Measurements from ENCODE around the gene NFATC1.

NFATC1 gene

DNA sequence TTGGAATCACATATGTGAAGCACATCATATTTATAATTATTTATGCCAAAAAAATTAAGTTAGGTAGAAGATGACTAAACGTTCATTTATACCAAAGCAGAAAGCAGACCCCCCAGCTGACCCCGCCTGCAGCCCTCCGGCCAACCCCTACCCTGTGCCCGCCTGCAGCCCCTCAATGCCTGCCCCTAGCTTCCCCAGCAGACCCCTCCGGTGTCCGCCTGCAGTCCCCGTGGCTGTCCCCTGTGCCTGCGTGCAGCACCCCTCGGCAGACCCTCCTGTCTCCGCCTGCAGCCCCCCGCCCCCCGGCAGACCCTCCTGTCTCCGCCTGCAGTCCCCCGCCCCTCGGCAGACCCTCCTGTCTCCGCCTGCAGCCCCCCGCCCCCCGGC, 136.2 kb downstream of the NFATC1 start:
- TF ChIP-seq, protein P1, sequence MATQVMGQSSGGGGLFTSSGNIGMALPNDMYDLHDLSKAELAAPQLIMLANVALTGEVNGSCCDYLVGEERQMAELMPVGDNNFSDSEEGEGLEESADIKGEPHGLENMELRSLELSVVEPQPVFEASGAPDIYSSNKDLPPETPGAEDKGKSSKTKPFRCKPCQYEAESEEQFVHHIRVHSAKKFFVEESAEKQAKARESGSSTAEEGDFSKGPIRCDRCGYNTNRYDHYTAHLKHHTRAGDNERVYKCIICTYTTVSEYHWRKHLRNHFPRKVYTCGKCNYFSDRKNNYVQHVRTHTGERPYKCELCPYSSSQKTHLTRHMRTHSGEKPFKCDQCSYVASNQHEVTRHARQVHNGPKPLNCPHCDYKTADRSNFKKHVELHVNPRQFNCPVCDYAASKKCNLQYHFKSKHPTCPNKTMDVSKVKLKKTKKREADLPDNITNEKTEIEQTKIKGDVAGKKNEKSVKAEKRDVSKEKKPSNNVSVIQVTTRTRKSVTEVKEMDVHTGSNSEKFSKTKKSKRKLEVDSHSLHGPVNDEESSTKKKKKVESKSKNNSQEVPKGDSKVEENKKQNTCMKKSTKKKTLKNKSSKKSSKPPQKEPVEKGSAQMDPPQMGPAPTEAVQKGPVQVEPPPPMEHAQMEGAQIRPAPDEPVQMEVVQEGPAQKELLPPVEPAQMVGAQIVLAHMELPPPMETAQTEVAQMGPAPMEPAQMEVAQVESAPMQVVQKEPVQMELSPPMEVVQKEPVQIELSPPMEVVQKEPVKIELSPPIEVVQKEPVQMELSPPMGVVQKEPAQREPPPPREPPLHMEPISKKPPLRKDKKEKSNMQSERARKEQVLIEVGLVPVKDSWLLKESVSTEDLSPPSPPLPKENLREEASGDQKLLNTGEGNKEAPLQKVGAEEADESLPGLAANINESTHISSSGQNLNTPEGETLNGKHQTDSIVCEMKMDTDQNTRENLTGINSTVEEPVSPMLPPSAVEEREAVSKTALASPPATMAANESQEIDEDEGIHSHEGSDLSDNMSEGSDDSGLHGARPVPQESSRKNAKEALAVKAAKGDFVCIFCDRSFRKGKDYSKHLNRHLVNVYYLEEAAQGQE (IDR thresholded peaks at IDR 0.05; ENCODE audit: insufficient read depth in 1 of 2, low read depth in 2 of 2, low read length in 2 of 2) = no peak
- no peak for TF ChIP-seq SIN3A (IDR thresholded peaks at IDR 0.05; ENCODE audit: borderline replicate concordance, insufficient read depth, low read length)
- no peak for TF ChIP-seq FOXP2 (optimal IDR thresholded peaks at IDR 0.05; ENCODE audit: borderline replicate concordance, extremely low read depth, extremely low read length, insufficient read depth)
- no peak for TF ChIP-seq TAF1 (IDR thresholded peaks at IDR 0.05; ENCODE audit: borderline replicate concordance, insufficient read depth, low read length)
- TF ChIP-seq POLR2AphosphoS5 (IDR thresholded peaks at IDR 0.05; ENCODE audit: low read depth, low read length) = no peak

DNA sequence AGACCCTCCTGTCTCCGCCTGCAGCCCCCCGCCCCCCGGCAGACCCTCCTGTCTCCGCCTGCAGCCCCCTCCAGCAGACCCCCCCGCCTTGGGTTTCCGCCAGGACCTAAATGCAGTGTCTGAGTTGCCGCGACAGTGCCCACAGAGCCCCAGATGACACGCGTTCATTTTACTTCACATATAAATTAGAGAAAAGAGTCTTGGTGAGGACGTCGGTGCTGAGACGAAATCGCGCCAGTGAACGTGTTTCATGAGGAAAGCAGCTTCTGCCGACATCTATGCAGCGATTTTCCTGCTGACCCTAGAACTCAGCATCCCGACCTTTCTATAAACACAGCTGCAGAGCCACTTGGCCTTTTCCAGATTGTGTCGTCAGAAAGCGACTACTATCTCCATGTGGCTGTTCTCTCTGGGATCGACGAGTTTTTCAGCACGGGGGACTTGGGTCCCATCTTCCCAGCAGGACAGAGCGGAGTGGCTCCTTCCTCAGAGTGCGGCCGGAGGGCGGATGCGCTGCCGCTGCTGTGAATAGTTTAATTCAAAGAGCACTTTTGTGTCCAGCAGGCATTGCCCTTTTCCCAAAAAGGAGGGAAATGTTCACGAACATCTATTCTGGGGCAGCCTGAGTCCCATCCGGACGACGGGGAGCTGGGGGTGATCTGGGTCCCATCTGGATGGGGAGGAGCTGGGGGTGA, 136.7 kb downstream of the NFATC1 start:
- TF ChIP-seq SIN3A (IDR thresholded peaks at IDR 0.05; ENCODE audit: borderline replicate concordance, insufficient read depth, low read length) = no peak
- TF ChIP-seq, protein P1 (IDR thresholded peaks at IDR 0.05; ENCODE audit: insufficient read depth in 1 of 2, low read depth in 2 of 2, low read length in 2 of 2) = no peak
- TF ChIP-seq TAF1 (IDR thresholded peaks at IDR 0.05; ENCODE audit: borderline replicate concordance, insufficient read depth, low read length) = no peak
- no peak for TF ChIP-seq FOXP2 (optimal IDR thresholded peaks at IDR 0.05; ENCODE audit: borderline replicate concordance, extremely low read depth, extremely low read length, insufficient read depth)
- TF ChIP-seq POLR2AphosphoS5 (IDR thresholded peaks at IDR 0.05; ENCODE audit: low read depth, low read length) = no peak

DNA sequence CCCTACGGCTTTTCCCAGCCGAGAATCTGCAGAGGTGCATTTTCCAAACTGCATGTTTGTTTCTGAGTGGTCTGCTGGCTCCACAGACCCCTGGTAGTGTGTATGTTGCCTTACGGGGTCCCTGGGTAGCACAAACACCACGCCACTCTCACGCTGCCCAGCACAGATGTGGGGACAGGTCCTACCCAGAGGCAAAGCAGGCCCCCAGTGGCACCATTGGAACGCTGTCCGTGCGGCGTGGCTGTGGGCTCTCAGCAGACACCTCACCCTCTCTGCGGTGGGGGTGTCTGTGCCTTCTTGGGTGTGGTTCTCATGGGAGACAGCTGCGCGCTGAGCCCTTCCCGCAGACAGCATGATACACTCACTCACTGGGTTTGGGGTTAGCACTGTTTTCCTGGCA, 137.4 kb downstream of the NFATC1 start:
- no peak for TF ChIP-seq TAF1 (IDR thresholded peaks at IDR 0.05; ENCODE audit: borderline replicate concordance, insufficient read depth, low read length)
- no peak for TF ChIP-seq SIN3A (IDR thresholded peaks at IDR 0.05; ENCODE audit: borderline replicate concordance, insufficient read depth, low read length)
- no peak for TF ChIP-seq POLR2AphosphoS5 (IDR thresholded peaks at IDR 0.05; ENCODE audit: low read depth, low read length)
- TF ChIP-seq, protein P1 (IDR thresholded peaks at IDR 0.05; ENCODE audit: insufficient read depth in 1 of 2, low read depth in 2 of 2, low read length in 2 of 2) = no peak
- TF ChIP-seq FOXP2 (optimal IDR thresholded peaks at IDR 0.05; ENCODE audit: borderline replicate concordance, extremely low read depth, extremely low read length, insufficient read depth) = no peak

DNA sequence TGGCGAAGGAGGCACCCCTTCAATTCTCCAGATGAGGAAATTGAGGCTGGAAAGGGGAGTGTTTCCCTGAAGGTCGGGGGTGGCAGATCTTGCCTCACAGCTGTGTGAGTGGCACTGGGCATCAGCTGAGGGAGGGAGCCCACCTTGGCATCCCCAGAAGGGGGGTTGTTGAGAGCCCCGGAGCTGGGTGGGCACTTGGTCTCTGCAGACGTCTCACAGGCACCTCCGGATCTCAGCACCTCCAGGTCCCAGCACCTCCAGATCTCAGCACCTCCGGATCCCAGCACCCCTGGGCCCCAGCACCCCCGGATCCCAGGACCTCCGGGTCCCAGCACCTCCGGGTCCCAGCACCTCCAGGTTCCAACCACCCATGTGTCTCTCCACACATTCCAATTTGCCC, 137.9 kb downstream of the NFATC1 start:
- TF ChIP-seq, protein P1 (IDR thresholded peaks at IDR 0.05; ENCODE audit: insufficient read depth in 1 of 2, low read depth in 2 of 2, low read length in 2 of 2) = no peak
- no peak for TF ChIP-seq POLR2AphosphoS5 (IDR thresholded peaks at IDR 0.05; ENCODE audit: low read depth, low read length)
- TF ChIP-seq SIN3A (IDR thresholded peaks at IDR 0.05; ENCODE audit: borderline replicate concordance, insufficient read depth, low read length) = no peak
- TF ChIP-seq FOXP2 (optimal IDR thresholded peaks at IDR 0.05; ENCODE audit: borderline replicate concordance, extremely low read depth, extremely low read length, insufficient read depth) = no peak
- no peak for TF ChIP-seq TAF1 (IDR thresholded peaks at IDR 0.05; ENCODE audit: borderline replicate concordance, insufficient read depth, low read length)
